GM18502 (cell line): ENCODE results near the gene RECQL5.

Experiments
- ATAC-seq: cut with Tn5 transposase; IDR thresholded peaks from one replicate; pipeline ENCODE4 v1.9.1; 2021; ENCODE audit warnings: mild to moderate bottlenecking; ENCODE audit not compliant: unreplicated experiment, poor library complexity

RECQL5 gene

GRCh38 chr17:75666959-75667790, at the start of gene RECQL5, which contains the start of gene SAP30BP:
TSS of gene RECQL5 (minus strand) at chr17:75667154. CDS start at chr17:75666557, 597 bp downstream.
TSS of gene SAP30BP (plus strand) at chr17:75667338. CDS start at chr17:75667373, 35 bp downstream.
- ATAC-seq, result peak; percentile 70

GRCh38 chr17:75712446-75712845, 45.5 kb upstream of the RECQL5 start:
- no peak for ATAC-seq

GRCh38 chr17:75707079-75707571, 40.2 kb upstream of the RECQL5 start:
- no peak for ATAC-seq

- no peak for ATAC-seq
These were observed 39.2 kb upstream of the RECQL5 start for GRCh38 chr17:75706042-75706728.

GRCh38 chr17:75704963-75705875, 38.3 kb upstream of the RECQL5 start:
- ATAC-seq, result no peak

- ATAC-seq, result no peak
These were observed 36.6 kb upstream of the RECQL5 start for GRCh38 chr17:75703591-75703990.

GRCh38 chr17:75703191-75703590, 36.2 kb upstream of the RECQL5 start:
- ATAC-seq, result no peak

GRCh38 chr17:75701288-75701687, 34.3 kb upstream of the RECQL5 start:
- no peak for ATAC-seq

GRCh38 chr17:75698659-75699058, 31.7 kb upstream of the RECQL5 start:
- ATAC-seq, result no peak

GRCh38 chr17:75697651-75698291, 30.8 kb upstream of the RECQL5 start:
- ATAC-seq, result no peak

GRCh38 chr17:75695830-75696271, 28.9 kb upstream of the RECQL5 start:
- ATAC-seq, result no peak

GRCh38 chr17:75695141-75695829, 28.3 kb upstream of the RECQL5 start:
- ATAC-seq, result no peak

- ATAC-seq, result no peak
These were observed 27.6 kb upstream of the RECQL5 start for GRCh38 chr17:75694536-75694935.

- ATAC-seq, result no peak
These were observed 26.8 kb upstream of the RECQL5 start for GRCh38 chr17:75693500-75694481.

GRCh38 chr17:75692976-75693375, 26.0 kb upstream of the RECQL5 start:
- ATAC-seq, result no peak

GRCh38 chr17:75691801-75692626, 25.1 kb upstream of the RECQL5 start:
- ATAC-seq, result no peak

- no peak for ATAC-seq
These were observed 24.4 kb upstream of the RECQL5 start for GRCh38 chr17:75691371-75691791.
